K562 (cell line): ENCODE data around the gene NCOA1.

Experiments used
- BRCA1 ChIP-seq, 2 experiments: fragments of 450-650 bp in 1 of 2; sonication (generic) in 1 of 2; formaldehyde crosslinking in 1 of 2; IDR thresholded peaks; 2 replicates each; pipeline versions ENCODE4 v1.5.0 to v1.6.1; 2017 to 2020; ENCODE audit warnings: mild to moderate bottlenecking in 1 of 2, missing genetic modification reagents in 1 of 2
- CEBPZ ChIP-seq: fragments of 150-350 bp; IDR thresholded peaks from 2 replicates; pipeline ENCODE4 v1.6.1; 2014; ENCODE audit warnings: low read depth, mild to moderate bottlenecking, low read length, borderline replicate concordance
- CTCF ChIP-seq, 3 experiments: IDR thresholded peaks in 2 of 3; conservative IDR thresholded peaks in 1 of 3; 2 replicates each; pipeline ENCODE4 v1.5.1; 2011 to 2012; ENCODE audit warnings: low read length in 3 of 3, mild to moderate bottlenecking in 3 of 3, control low read depth in 2 of 3, improper control_type of control experiment in 1 of 3, inconsistent platforms in 1 of 3, low read depth in 1 of 3, mixed read lengths in 1 of 3, moderate library complexity in 1 of 3; ENCODE audit not compliant: insufficient read depth in 2 of 3
- EZH2 ChIP-seq: IDR thresholded peaks from 2 replicates; pipeline ENCODE4 v1.6.1; 2012; ENCODE audit warnings: low read depth, mild to moderate bottlenecking, inconsistent platforms, low read length, borderline replicate concordance
- GABPA ChIP-seq: fragments of 200-800 bp; sonication (Bioruptor generic); conservative IDR thresholded peaks from 2 replicates; pipeline ENCODE4 v1.6.1; 2016; ENCODE audit warnings: low read depth, missing genetic modification characterization, missing compliant biosample characterization
- HES1 ChIP-seq: fragments of 450-650 bp; IDR thresholded peaks from 2 replicates; pipeline ENCODE4 v1.6.1; 2016; ENCODE audit warnings: low read depth, mild to moderate bottlenecking, moderate library complexity
- NBN ChIP-seq: fragments of 450-650 bp; IDR thresholded peaks from 2 replicates; pipeline ENCODE4 v1.6.1; 2016; ENCODE audit warnings: low read depth, mild to moderate bottlenecking
- POLR2A ChIP-seq: fragments of 450-650 bp; conservative IDR thresholded peaks from 2 replicates; pipeline ENCODE4 v1.6.1; 2016
- POLR2G ChIP-seq: fragments of 200-400 bp; formaldehyde crosslinking; IDR thresholded peaks from 2 replicates; pipeline ENCODE4 v1.6.1; 2017; ENCODE audit warnings: low read depth, mild to moderate bottlenecking, antibody characterized with exemption, low read length, moderate library complexity
- RAD21 ChIP-seq, 2 experiments: fragments of 250-450 bp in 1 of 2; fragments of 450-650 bp in 1 of 2; sonication (Bioruptor Pico) in 1 of 2; formaldehyde crosslinking in 1 of 2; IDR thresholded peaks in 1 of 2; conservative IDR thresholded peaks in 1 of 2; 2 replicates each; pipeline versions ENCODE4 v1.4.0 to v1.8.0; 2020 to 2022; ENCODE audit warnings: mild to moderate bottlenecking in 2 of 2, moderate library complexity in 1 of 2
- RNF2 ChIP-seq: sonication (generic); IDR thresholded peaks from 2 replicates; pipeline ENCODE4 v1.6.1; 2016
- SMAD3 ChIP-seq: fragments of 450-650 bp; formaldehyde crosslinking; conservative IDR thresholded peaks from 2 replicates; pipeline ENCODE4 v1.4.0; 2020; ENCODE audit warnings: mild to moderate bottlenecking
- TSHZ1 ChIP-seq: fragments of 250-450 bp; sonication (Bioruptor Pico); IDR thresholded peaks from 2 replicates; pipeline ENCODE4 v1.4.0; 2020; ENCODE audit warnings: mild to moderate bottlenecking, moderate library complexity
- ZNF165 ChIP-seq: fragments of 250-450 bp; sonication (Bioruptor Pico); IDR thresholded peaks from 2 replicates; pipeline ENCODE4 v1.4.0; 2020; ENCODE audit warnings: borderline replicate concordance

- TF ChIP-seq CTCF (IDR thresholded peaks at IDR 0.05 in 2 of 3, conservative IDR thresholded peaks at IDR 0.05 in 1 of 3; ENCODE audit: insufficient read depth in 2 of 3, low read depth in 1 of 3, low read length in 3 of 3) (no peak), POLR2G (no peak), HES1 (no peak), TSHZ1 (CRISPR knock-in tag) (no peak), CEBPZ (no peak), RAD21 (CRISPR knock-in tag; conservative IDR thresholded peaks at IDR 0.05 in 1 of 2, IDR thresholded peaks at IDR 0.05 in 1 of 2) (no peak), NBN (no peak), EZH2 (no peak), RNF2 (no peak), SMAD3 (CRISPR knock-in tag) (no peak), GABPA (no peak), ZNF165 (CRISPR knock-in tag) (no peak), BRCA1 (IDR thresholded peaks at IDR 0.05) (no peak), BRCA1 (CRISPR knock-in tag; IDR thresholded peaks at IDR 0.05) (no peak), POLR2A (no peak)
Measured at GRCh38 chr2:24507549-24507948, 16.5 kb downstream of the NCOA1 start.
